ENCODE measurements around the gene BRMS1L. TPM values are rescaled to one million over a fixed set of nuclear protein-coding genes. Genes with fewer than 3 reads are reported as not detected.
"Not testable (repeated sequence)": the region's sequence is repeated elsewhere in the genome, so short reads cannot be mapped to it uniquely, and the experiment has no call there.

Gene BRMS1L, protein sequence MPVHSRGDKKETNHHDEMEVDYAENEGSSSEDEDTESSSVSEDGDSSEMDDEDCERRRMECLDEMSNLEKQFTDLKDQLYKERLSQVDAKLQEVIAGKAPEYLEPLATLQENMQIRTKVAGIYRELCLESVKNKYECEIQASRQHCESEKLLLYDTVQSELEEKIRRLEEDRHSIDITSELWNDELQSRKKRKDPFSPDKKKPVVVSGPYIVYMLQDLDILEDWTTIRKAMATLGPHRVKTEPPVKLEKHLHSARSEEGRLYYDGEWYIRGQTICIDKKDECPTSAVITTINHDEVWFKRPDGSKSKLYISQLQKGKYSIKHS
- 3.5 and 5.3 TPM in 2 replicates for total RNA-seq (2014; rRNA removed; shearing (Covaris generic))

DNA sequence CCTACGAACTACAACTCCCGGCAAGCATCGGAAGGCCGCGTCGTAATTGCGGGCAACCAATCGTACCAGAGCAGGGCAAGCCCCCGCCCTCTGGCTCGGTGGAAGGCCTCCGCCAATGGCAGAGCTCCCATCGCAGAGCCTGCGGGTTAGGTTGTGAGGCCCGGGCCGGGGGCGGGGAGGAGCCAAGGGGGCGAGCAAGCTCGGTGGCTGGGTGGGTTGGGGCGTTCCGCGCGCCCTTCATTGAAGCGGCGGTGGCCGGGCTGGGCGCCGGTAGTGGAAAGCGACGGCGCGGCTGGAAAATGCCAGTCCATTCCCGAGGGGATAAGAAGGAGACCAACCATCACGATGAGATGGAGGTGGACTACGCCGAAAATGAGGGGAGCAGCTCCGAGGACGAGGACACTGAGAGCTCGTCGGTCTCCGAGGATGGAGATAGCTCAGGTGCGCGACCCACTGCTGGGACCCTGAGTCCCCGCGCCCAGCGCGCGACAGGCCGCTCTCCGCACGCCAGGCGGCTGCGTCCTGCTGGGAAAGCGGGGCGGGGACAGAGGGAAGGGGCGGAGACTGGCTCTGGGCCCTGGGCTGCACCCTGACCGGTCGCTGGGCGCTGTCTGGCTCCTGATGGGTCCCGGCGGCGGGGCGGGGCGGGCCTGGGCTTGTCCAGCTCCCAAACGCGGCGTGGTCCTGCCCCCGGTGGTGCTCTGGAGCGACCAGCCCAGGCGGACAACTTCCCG, at the start of gene BRMS1L:
Gene BRMS1L (plus strand): TSS at position 121 of the 734 bp plus-strand sequence. CDS start 179 bp downstream, at position 300.
- DNase-seq (ENCODE audit: low read depth) = peak; percentile 98

GRCh38 chr14:35776823-35777222, 49.3 kb upstream of the BRMS1L start:
- DNase-seq (ENCODE audit: low read depth) = no peak

GRCh38 chr14:35777550-35777949, 48.6 kb upstream of the BRMS1L start:
- DNase-seq (ENCODE audit: low read depth) = not testable (repeated sequence)

GRCh38 chr14:35779368-35779767, 46.8 kb upstream of the BRMS1L start:
- no peak for DNase-seq (ENCODE audit: low read depth)

DNA sequence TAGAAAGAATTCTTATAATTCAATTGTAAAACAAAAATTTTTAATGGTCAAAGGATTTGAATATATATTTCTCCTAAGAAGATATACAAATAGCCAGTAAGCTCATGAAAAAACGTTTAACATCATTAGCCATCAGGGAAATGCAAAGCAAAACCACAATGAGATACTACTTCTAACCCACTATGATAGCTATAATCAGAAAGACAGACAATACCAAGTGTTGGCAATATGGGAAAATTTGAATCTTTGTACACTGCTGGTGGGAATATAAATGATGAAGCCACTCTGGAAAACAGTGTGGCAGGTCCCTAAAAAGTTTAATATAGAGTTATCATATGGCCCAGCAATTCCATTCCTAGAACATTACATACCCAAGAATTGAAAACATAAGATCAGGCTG, 42.4 kb upstream of the BRMS1L start:
- DNase-seq (ENCODE audit: low read depth) = no peak

GRCh38 chr14:35786856-35787255, 39.3 kb upstream of the BRMS1L start:
- DNase-seq (ENCODE audit: low read depth) = no peak

DNA sequence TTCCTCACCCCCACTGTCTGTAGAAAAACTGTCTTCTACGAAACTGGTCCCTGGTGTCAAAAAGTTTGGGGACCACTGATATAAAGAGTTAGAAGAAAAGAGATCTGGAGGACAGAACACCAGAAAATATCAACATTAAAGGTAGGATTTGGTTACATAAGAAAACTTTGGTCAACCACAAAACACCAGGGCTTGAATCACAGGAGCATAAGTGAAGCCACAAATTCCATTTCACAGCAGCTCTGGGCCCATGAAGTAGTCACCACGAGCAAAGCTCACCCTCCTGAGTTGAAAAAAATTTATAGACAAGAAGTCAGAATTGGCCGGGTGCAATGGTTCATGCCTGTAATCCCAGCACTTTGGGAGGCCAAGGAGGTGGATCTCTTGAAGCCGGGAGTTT, 36.5 kb upstream of the BRMS1L start:
- peak; percentile 26 for DNase-seq (ENCODE audit: low read depth)

DNA sequence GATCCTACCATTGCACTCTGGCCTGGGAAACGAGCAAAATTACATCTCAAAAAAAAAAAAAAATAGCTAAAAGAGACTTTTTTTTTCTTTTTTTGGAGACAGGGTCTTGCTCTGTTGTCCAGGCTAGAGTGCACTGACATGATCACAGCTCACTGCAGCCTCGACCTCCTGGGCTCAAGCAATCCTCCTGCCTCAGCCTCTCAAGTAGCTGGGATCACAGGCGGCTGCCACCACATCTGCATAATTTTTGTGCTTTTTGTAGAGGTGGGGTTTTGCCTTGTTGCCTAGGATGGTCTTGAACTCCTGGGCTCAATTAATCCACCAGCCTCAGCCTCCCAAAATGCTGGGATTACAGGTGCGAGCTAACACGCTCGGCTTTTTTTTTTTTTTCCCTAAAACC, 28.3 kb upstream of the BRMS1L start:
- DNase-seq (ENCODE audit: low read depth) = no peak

- no peak for DNase-seq (ENCODE audit: low read depth)
Measured at GRCh38 chr14:35806006-35806907, 19.9 kb upstream of the BRMS1L start.

GRCh38 chr14:35807131-35807961, 18.8 kb upstream of the BRMS1L start:
- DNase-seq (ENCODE audit: low read depth) = no peak

DNA sequence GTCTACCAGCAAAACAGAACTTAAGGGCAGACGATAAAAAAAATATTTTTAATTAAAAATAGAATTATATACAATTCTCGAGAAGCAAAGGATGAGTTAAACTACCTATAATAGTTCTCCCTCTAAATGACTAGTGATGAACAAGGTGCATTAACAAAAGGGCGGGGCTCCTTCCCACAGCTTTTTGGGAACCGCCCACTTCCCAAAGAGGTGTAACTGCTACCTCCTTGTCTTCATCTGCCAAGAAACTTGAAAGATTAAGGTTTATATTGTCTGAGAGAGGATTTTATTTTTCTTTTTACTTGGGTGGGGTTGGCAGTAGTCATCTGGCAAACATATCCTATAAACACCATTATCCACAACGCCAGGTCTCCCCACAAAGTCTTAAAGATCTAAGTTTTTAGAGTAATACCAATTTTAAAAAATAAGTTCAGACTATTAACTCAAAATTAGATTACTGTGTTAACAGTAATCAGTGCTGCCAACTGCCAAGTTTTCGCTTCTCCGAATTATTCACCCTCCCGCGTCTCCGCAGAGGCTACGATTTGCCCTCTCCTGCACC, 18.0 kb upstream of the BRMS1L start:
- no peak for DNase-seq (ENCODE audit: low read depth)

- DNase-seq (ENCODE audit: low read depth) = peak; percentile 95
Measured at GRCh38 chr14:35808638-35809563, 17.2 kb upstream of the BRMS1L start, which contains the start of gene RALGAPA1. TSS of gene RALGAPA1 (minus strand) at chr14:35809295. CDS start at chr14:35808835, 460 bp downstream.

- no peak for DNase-seq (ENCODE audit: low read depth)
Measured at GRCh38 chr14:35809597-35809996, 16.5 kb upstream of the BRMS1L start.

GRCh38 chr14:35810963-35811362, 15.2 kb upstream of the BRMS1L start:
- DNase-seq (ENCODE audit: low read depth) = no peak

GRCh38 chr14:35814371-35815005, 11.7 kb upstream of the BRMS1L start:
- DNase-seq (ENCODE audit: low read depth) = peak; percentile 47

- DNase-seq (ENCODE audit: low read depth) = peak; percentile 46
Measured at GRCh38 chr14:35818346-35819115, 7.6 kb upstream of the BRMS1L start.

DNA sequence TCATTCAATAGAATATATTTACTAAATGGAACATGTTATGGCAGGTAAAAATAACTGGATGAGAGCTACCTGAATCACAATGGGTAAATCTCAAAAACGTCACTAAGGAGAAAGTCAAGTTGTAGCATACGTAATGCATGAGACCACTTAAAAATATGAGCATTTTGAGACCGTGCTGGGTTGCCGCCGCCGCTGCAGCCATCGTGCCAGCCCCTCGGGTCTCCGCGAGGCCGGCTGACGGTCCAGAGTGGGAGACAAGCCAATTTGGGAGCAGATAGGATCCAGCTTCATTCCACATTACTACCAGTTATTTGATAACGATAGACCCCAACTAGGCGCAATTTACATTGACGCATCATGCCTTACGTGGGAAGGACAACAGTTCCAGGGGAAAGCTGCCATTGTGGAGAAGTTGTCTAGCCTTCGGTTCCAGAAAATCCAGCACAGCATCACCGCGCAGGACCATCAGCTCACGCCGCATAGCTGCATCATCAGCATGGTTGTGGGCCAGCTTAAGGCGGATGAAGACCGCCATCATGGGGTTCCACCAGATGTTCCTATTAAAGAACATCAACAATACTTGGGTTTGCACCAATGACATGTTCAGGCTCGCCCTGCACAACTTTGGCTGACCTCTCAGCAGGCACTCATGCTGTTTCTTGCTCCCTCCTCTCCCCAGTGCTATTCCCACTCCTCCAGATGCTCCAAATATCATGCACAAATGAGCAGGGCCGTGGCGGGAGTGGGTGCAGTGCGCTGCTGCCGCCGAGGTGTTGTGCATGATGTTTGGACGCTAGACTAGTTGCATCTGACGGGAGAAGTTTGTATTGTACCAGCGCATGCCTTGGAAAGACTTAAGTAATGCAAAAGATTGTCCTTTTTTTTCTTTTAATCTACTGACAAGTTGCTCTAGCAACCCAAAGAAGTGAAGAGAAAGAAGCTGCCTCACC, 6.3 kb upstream of the BRMS1L start:
- DNase-seq (ENCODE audit: low read depth) = no peak

Measured in RPMI7951 (cell line).